Nephron progenitor cell (in vitro differentiated cells): ENCODE results near the gene CDH4.
"Not testable (repeated sequence)": the region's sequence is repeated elsewhere in the genome, so short reads cannot be mapped to it uniquely, and the experiment has no call there.

Source experiments
- DNase-seq: peaks from one replicate; pipeline ENCODE4 v3.0.0; 2021
- H3K27ac Mint-ChIP-seq: 2 replicates; pipeline ENCODE4 v1.8.0; 2021; ENCODE audit warnings: mild to moderate bottlenecking, moderate library complexity, mixed read lengths
- H3K27me3 Mint-ChIP-seq: 2 replicates; pipeline ENCODE4 v1.8.0; 2021; ENCODE audit warnings: mild to moderate bottlenecking, low read depth, mixed read lengths; ENCODE audit not compliant: poor library complexity
- H3K36me3 Mint-ChIP-seq: 2 replicates; pipeline ENCODE4 v1.8.0; 2021; ENCODE audit warnings: low read depth, mixed read lengths
- H3K4me1 Mint-ChIP-seq: 2 replicates; pipeline ENCODE4 v1.8.0; 2021; ENCODE audit warnings: mixed read lengths
- H3K4me3 Mint-ChIP-seq: 2 replicates; pipeline ENCODE4 v1.8.0; 2021; ENCODE audit warnings: mild to moderate bottlenecking, moderate library complexity, mixed read lengths
- H3K9me3 Mint-ChIP-seq: 2 replicates; pipeline ENCODE4 v1.8.0; 2021; ENCODE audit warnings: mild to moderate bottlenecking, moderate library complexity, mixed read lengths
- CTCF ChIP-seq: fragments of 200-600 bp; sonication (generic); IDR thresholded peaks from 2 replicates; pipeline ENCODE4 v1.5.0; 2021; ENCODE audit warnings: antibody characterized with exemption

CDH4 gene

GRCh38 chr20:61980647-61981583 is 728.9 kb downstream of the CDH4 start:
- peak overlapping the region; percentile 2 for H3K27ac Mint-ChIP-seq
- DNase-seq, result peak; percentile 33
- H3K9me3 Mint-ChIP-seq, result no peaks in the 10 kb centered on the region
- peaks cover 33% of the 10 kb centered on the region for H3K36me3 Mint-ChIP-seq
- TF ChIP-seq CTCF, result peak; percentile 35
- no peaks in the 10 kb centered on the region for H3K27me3 Mint-ChIP-seq
- H3K4me1 Mint-ChIP-seq, result peaks cover 28% of the 10 kb centered on the region
- no peak overlapping the region for H3K4me3 Mint-ChIP-seq

- not testable (repeated sequence) for H3K4me3 Mint-ChIP-seq, H3K27me3 Mint-ChIP-seq, H3K9me3 Mint-ChIP-seq, DNase-seq, H3K27ac Mint-ChIP-seq
- Mint-ChIP-seq H3K36me3 (peaks cover 39% of the 10 kb centered on the region), H3K4me1 (peaks cover 23% of the 10 kb centered on the region)
Measured at GRCh38 chr20:61981691-61982090, 729.6 kb downstream of the CDH4 start.

- Mint-ChIP-seq H3K9me3 (peaks cover 8% of the 10 kb centered on the region), H3K4me3 (no peak overlapping the region), H3K4me1 (peaks cover 19% of the 10 kb centered on the region), H3K27me3 (no peaks in the 10 kb centered on the region), H3K36me3 (peaks cover 46% of the 10 kb centered on the region), H3K27ac (no peak overlapping the region)
- no peak for DNase-seq
- no peak for TF ChIP-seq CTCF
Measured at GRCh38 chr20:61982191-61982950, 730.3 kb downstream of the CDH4 start.

- H3K36me3 Mint-ChIP-seq, result peaks cover 52% of the 10 kb centered on the region
- no peak overlapping the region for H3K4me3 Mint-ChIP-seq
- peaks cover 8% of the 10 kb centered on the region for H3K9me3 Mint-ChIP-seq
- peaks cover 14% of the 10 kb centered on the region for H3K4me1 Mint-ChIP-seq
- no peak for DNase-seq
- H3K27ac Mint-ChIP-seq, result no peak overlapping the region
- TF ChIP-seq CTCF, result no peak
- no peaks in the 10 kb centered on the region for H3K27me3 Mint-ChIP-seq
Measured at GRCh38 chr20:61982951-61983315, 730.9 kb downstream of the CDH4 start.

- Mint-ChIP-seq H3K4me1 (peaks cover 14% of the 10 kb centered on the region), H3K27me3 (no peaks in the 10 kb centered on the region), H3K9me3 (peaks cover 8% of the 10 kb centered on the region), H3K27ac (peak overlapping the region; percentile 25), H3K4me3 (no peak overlapping the region), H3K36me3 (peaks cover 59% of the 10 kb centered on the region)
- no peak for DNase-seq
- no peak for TF ChIP-seq CTCF
Measured at GRCh38 chr20:61983965-61984364, 731.9 kb downstream of the CDH4 start.

- peaks cover 63% of the 10 kb centered on the region for H3K36me3 Mint-ChIP-seq
- not testable (repeated sequence) for H3K27ac Mint-ChIP-seq, H3K27me3 Mint-ChIP-seq, DNase-seq, H3K4me3 Mint-ChIP-seq, H3K9me3 Mint-ChIP-seq
- peaks cover 14% of the 10 kb centered on the region for H3K4me1 Mint-ChIP-seq
Measured at GRCh38 chr20:61984431-61984830, 732.4 kb downstream of the CDH4 start.
